Keratinocyte (primary cell): ENCODE results near the gene IL1RAPL2.

ENCODE experiments used
- EZH2 ChIP-seq: IDR thresholded peaks from one replicate; pipeline ENCODE4 v1.6.1; 2012; ENCODE audit warnings: inconsistent platforms, mild to moderate bottlenecking, low read length, moderate library complexity
- TF ChIP-seq, protein P1 (sequence below), 3 experiments: IDR thresholded peaks in 1 of 3; conservative IDR thresholded peaks in 1 of 3; optimal IDR thresholded peaks in 1 of 3; 2 replicates in 2 of 3; 3 replicates in 1 of 3; pipeline versions ENCODE3 to v1.5.1; 2011; ENCODE audit warnings: low read length in 3 of 3, mild to moderate bottlenecking in 3 of 3, moderate library complexity in 2 of 3, control low read depth in 1 of 3, inconsistent platforms in 1 of 3; ENCODE audit not compliant: insufficient read depth in 2 of 3; ENCODE audit errors: extremely low read depth in 1 of 3

DNA sequence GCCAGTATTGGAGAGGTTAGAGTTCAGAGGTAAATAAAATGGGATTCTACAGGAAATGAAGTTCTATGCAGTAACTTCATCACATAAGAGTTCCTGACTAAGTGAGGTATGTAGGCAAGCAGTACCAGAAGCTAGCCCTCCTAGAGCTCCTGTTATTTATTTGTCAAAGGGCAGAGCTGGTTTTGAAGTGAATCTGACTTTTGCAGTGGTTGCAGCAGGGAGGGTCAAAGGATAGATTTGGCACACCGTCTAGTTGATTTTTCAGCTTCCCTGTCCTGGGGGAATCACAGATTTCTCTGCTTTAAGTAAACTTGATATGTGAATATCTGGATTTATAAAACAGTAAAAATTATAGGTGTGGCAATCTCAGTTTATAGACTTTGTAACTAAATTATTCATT lies 130.7 kb downstream of the IL1RAPL2 start:
- TF ChIP-seq, protein P1, sequence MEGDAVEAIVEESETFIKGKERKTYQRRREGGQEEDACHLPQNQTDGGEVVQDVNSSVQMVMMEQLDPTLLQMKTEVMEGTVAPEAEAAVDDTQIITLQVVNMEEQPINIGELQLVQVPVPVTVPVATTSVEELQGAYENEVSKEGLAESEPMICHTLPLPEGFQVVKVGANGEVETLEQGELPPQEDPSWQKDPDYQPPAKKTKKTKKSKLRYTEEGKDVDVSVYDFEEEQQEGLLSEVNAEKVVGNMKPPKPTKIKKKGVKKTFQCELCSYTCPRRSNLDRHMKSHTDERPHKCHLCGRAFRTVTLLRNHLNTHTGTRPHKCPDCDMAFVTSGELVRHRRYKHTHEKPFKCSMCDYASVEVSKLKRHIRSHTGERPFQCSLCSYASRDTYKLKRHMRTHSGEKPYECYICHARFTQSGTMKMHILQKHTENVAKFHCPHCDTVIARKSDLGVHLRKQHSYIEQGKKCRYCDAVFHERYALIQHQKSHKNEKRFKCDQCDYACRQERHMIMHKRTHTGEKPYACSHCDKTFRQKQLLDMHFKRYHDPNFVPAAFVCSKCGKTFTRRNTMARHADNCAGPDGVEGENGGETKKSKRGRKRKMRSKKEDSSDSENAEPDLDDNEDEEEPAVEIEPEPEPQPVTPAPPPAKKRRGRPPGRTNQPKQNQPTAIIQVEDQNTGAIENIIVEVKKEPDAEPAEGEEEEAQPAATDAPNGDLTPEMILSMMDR (optimal IDR thresholded peaks at IDR 0.05 in 1 of 3, IDR thresholded peaks at IDR 0.05 in 1 of 3, conservative IDR thresholded peaks at IDR 0.05 in 1 of 3; ENCODE audit: extremely low read depth in 1 of 3, insufficient read depth in 2 of 3, low read length in 3 of 3): no peak
- no peak for TF ChIP-seq EZH2
